OCI-LY3 (cell line): Measurements from ENCODE around the gene NBEA.

Experiments used
- H2AFZ ChIP-seq: fragments of 200-600, 300-600 bp; shearing (Covaris generic); 2 replicates; pipeline ENCODE4 v1.6.0; 2014; ENCODE audit warnings: antibody characterized with exemption, low read depth, low read length
- H3K27ac ChIP-seq: fragments of 200-600, 300-600 bp; sonication (generic); 2 replicates; pipeline ENCODE4 v1.5.1; 2014; ENCODE audit warnings: mild to moderate bottlenecking, low read length, moderate library complexity, mixed read lengths
- H3K27me3 ChIP-seq: fragments of 200-600, 300-600 bp; sonication (generic); 2 replicates; pipeline ENCODE4 v1.6.1; 2014; ENCODE audit warnings: low read depth, low read length, mixed read lengths
- H3K36me3 ChIP-seq: fragments of 200-600, 300-600 bp; sonication (generic); replicated peaks from 2 replicates; pipeline ENCODE3; 2014; ENCODE audit warnings: low read depth, low read length, mixed read lengths
- H3K4me1 ChIP-seq: fragments of 300-600, 200-600 bp; sonication (generic); 2 replicates; pipeline ENCODE4 v1.6.1; 2014; ENCODE audit warnings: low read length, mixed read lengths
- H3K4me2 ChIP-seq: fragments of 200-600, 300-600 bp; sonication (generic); 2 replicates; pipeline ENCODE4 v1.6.1; 2014; ENCODE audit warnings: low read length, mixed read lengths
- H3K4me3 ChIP-seq: fragments of 300-600, 200-600 bp; sonication (generic); 2 replicates; pipeline ENCODE4 v1.5.1; 2014; ENCODE audit warnings: antibody characterized with exemption, mild to moderate bottlenecking, low read length, moderate library complexity
- H3K79me2 ChIP-seq: fragments of 300-600, 200-600 bp; shearing (Covaris generic); 2 replicates; pipeline ENCODE4 v1.6.1; 2014; ENCODE audit warnings: mild to moderate bottlenecking, low read length, mixed read lengths
- H3K9ac ChIP-seq: fragments of 300-600, 200-600 bp; shearing (Covaris generic); 2 replicates; pipeline ENCODE4 v1.6.0; 2014; ENCODE audit warnings: mild to moderate bottlenecking, low read length, moderate library complexity
- H3K9me3 ChIP-seq: fragments of 200-600, 300-600 bp; shearing (Covaris generic); 2 replicates; pipeline ENCODE4 v1.6.1; 2014; ENCODE audit warnings: low read length, mixed read lengths; ENCODE audit not compliant: insufficient read depth
- H4K20me1 ChIP-seq: fragments of 200-600, 300-600 bp; sonication (generic); 2 replicates; pipeline ENCODE4 v1.6.1; 2016; ENCODE audit warnings: low read length, mixed read lengths; ENCODE audit not compliant: insufficient read depth
- CTCF ChIP-seq: fragments of 200-600, 300-600 bp; sonication (generic); IDR thresholded peaks from 2 replicates; pipeline ENCODE4 v1.5.1; 2014; ENCODE audit warnings: antibody characterized with exemption, low read length, low read depth
- EZH2phosphoT487 ChIP-seq: fragments of 200-600 bp; shearing (Covaris generic); IDR thresholded peaks from 2 replicates; pipeline ENCODE4 v1.6.1; 2018; ENCODE audit warnings: antibody characterized with exemption, mixed run types, low read depth

NBEA gene

GRCh38 chr13:35526577-35526976 is 584.5 kb downstream of the NBEA start:
- H3K27me3 ChIP-seq: no peaks in the 10 kb centered on the region
- H3K79me2 ChIP-seq: no peaks in the 10 kb centered on the region
- no peak overlapping the region for H3K9ac ChIP-seq
- H3K4me2 ChIP-seq: no peak overlapping the region
- H4K20me1 ChIP-seq: no peaks in the 10 kb centered on the region
- no peak overlapping the region for H3K4me3 ChIP-seq
- no peaks in the 10 kb centered on the region for H3K4me1 ChIP-seq
- no peak for TF ChIP-seq CTCF
- no peak for TF ChIP-seq EZH2phosphoT487
- H3K27ac ChIP-seq: no peak overlapping the region
- H2AFZ ChIP-seq: no peak overlapping the region
- no peaks in the 10 kb centered on the region for H3K9me3 ChIP-seq
- no peaks in the 10 kb centered on the region for H3K36me3 ChIP-seq

GRCh38 chr13:35527451-35527850 is 585.4 kb downstream of the NBEA start:
- no peak overlapping the region for H2AFZ ChIP-seq
- H3K9me3 ChIP-seq: no peaks in the 10 kb centered on the region
- H3K4me3 ChIP-seq: no peak overlapping the region
- no peaks in the 10 kb centered on the region for H3K79me2 ChIP-seq
- H3K4me1 ChIP-seq: no peaks in the 10 kb centered on the region
- no peak overlapping the region for H3K4me2 ChIP-seq
- H3K27ac ChIP-seq: no peak overlapping the region
- TF ChIP-seq CTCF (no peak), EZH2phosphoT487 (no peak)
- H4K20me1 ChIP-seq: no peaks in the 10 kb centered on the region
- no peaks in the 10 kb centered on the region for H3K27me3 ChIP-seq
- H3K36me3 ChIP-seq: no peaks in the 10 kb centered on the region
- H3K9ac ChIP-seq: no peak overlapping the region

GRCh38 chr13:35530147-35530546 is 588.1 kb downstream of the NBEA start:
- Histone ChIP-seq H4K20me1 (no peaks in the 10 kb centered on the region), H2AFZ (no peak overlapping the region), H3K27ac (no peak overlapping the region), H3K36me3 (no peaks in the 10 kb centered on the region), H3K4me1 (no peaks in the 10 kb centered on the region), H3K27me3 (no peaks in the 10 kb centered on the region), H3K9me3 (no peaks in the 10 kb centered on the region), H3K4me2 (no peak overlapping the region), H3K79me2 (no peaks in the 10 kb centered on the region), H3K9ac (no peak overlapping the region), H3K4me3 (no peak overlapping the region)
- TF ChIP-seq CTCF (no peak), EZH2phosphoT487 (no peak)

GRCh38 chr13:35530581-35530980 is 588.5 kb downstream of the NBEA start:
- Histone ChIP-seq H2AFZ (no peak overlapping the region), H3K27ac (no peak overlapping the region), H3K79me2 (no peaks in the 10 kb centered on the region), H3K9me3 (no peaks in the 10 kb centered on the region), H3K4me3 (no peak overlapping the region), H4K20me1 (no peaks in the 10 kb centered on the region), H3K4me1 (no peaks in the 10 kb centered on the region), H3K36me3 (no peaks in the 10 kb centered on the region), H3K27me3 (no peaks in the 10 kb centered on the region), H3K9ac (no peak overlapping the region), H3K4me2 (no peak overlapping the region)
- no peak for TF ChIP-seq CTCF
- no peak for TF ChIP-seq EZH2phosphoT487
